NCI-H2029 treated with DMSO at 0.1 percent for 48 hours (cell line): ENCODE measurements around the gene MTMR8.

Experiments
- DNase-seq: peaks from one replicate; lab custom pipeline; 2025; lab: John Stamatoyannopoulos, UW

Gene MTMR8

DNA sequence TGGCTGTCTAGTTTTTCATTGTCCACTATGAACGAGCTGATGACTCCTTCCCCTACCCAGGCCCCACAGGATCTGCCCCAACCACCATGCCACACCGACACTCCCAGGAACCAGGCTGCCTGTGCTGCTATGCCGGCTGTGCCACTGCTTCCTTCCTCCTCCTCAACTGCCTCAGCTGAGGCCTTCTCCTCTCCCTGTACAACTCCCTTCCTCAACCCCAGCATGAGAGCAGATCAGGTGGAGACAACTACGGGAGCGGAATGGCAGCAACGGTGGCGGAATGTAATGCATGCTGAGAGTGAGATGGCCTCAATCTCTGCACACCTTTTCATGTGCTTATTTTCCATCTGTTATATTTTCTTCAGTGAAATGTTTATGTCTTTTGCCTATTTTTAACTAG, 88.5 kb downstream of the MTMR8 start:
- DNase-seq = no peak

DNA sequence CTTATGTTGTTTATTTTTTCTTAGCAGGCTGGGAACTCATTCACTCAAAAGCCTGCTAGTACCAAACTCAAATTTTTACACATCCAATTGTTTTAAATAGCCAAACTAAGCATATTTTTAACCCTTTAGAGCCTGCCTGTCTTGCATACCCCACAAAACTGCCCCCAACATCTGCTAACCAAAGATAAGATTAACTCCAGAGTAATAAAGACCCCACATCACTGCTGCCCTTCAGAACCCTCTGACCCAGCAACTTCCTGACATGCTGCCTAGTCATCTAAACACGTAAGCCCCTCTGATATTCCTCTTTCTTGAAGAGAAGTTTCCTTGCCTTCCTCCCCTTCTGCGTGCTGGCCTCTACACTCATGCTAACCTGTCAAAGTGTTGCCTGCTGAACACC, 104.1 kb downstream of the MTMR8 start:
- DNase-seq = no peak

DNA sequence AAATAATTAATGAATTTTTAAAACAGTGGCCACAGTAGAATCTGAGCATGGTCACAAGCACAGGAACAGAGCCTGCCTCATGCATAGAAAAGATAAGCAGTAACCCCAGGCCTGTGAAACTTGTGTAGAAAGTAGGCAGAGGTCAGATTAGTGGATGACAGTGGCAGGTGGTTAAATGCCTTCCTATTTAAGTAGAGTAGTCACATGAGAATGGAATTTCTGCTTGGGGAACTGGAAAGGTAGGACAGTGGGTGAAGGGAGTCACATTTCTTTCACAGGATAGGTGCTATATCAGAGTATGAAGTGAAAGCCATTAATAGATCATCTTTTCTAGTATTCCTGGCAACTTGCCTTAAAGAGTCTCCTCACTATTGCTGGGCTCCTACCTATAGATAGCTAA, 130.0 kb downstream of the MTMR8 start:
- no peak for DNase-seq

DNA sequence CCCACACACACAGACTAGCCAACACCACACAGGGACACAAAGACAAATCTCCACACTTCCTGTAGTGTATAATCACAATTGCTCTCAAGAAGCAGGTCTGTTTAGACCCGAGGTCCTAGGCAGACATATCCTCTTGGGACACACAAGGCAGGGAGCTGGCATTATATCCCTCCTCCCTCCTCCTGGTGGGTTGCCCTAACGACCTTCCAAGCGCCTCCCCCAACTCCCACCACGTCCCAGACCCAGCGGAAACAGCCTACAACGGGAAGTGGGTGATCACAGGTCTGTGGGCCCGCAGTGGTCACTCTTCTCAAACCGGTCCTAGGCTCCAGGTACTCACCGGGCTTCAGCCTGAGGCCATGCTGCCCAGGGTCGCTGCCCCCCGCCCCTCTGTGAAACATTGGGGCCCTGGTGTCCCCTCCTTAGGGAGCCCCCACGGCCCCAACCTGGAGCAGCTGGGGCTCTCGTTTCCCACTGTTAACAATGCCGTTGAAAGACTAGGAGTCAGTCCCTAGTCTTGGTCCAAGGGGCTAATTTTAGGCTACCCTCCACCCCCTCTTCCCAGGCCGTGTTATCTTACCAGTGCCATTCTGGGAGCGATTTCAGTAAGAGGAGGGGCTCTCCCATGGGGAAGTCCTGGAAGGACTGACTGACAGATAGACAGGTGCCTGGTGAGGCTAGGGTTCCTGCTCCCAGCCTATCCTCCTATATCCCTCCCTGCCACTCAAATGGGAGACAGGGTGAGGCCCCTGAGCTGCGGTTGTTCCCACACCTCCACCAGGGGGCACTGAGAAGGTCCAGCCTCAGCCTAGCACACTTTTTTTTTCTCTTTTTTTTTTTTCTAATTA, 164.9 kb downstream of the MTMR8 start, which contains the start of gene ASB12:
Gene ASB12, minus strand, starts transcription at position 485 of the 848 bp plus-strand sequence. CDS start 4,957 bp downstream, outside the sequence.
- no peak for DNase-seq

DNA sequence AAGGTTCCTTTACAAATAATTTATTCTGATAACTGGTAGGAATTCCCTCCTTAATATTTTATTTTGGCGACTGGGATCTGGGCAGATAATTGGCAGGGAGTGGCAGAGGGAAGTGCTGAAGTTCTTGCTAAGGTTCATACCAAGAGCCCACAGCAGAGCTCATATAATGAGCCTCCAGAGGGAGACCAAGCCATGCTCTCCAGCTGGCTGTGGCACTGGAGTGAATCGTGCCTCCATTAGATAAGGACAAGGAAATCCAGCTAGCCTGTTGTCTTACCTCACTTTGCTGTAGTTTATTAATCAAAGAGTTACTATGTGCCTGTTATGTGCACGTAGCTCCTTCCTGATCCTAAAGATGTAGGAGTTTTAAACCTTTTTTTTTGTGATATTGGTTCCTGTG, 166.1 kb downstream of the MTMR8 start:
- no peak for DNase-seq
